ENCODE results near the gene CFAP58. TPM values are rescaled to one million over a fixed set of nuclear protein-coding genes. Genes with fewer than 3 reads are reported as not detected.

The CFAP58 gene
- total RNA-seq, 2 experiments from 2014 or later = 0.21 to 0.23 TPM

DNA sequence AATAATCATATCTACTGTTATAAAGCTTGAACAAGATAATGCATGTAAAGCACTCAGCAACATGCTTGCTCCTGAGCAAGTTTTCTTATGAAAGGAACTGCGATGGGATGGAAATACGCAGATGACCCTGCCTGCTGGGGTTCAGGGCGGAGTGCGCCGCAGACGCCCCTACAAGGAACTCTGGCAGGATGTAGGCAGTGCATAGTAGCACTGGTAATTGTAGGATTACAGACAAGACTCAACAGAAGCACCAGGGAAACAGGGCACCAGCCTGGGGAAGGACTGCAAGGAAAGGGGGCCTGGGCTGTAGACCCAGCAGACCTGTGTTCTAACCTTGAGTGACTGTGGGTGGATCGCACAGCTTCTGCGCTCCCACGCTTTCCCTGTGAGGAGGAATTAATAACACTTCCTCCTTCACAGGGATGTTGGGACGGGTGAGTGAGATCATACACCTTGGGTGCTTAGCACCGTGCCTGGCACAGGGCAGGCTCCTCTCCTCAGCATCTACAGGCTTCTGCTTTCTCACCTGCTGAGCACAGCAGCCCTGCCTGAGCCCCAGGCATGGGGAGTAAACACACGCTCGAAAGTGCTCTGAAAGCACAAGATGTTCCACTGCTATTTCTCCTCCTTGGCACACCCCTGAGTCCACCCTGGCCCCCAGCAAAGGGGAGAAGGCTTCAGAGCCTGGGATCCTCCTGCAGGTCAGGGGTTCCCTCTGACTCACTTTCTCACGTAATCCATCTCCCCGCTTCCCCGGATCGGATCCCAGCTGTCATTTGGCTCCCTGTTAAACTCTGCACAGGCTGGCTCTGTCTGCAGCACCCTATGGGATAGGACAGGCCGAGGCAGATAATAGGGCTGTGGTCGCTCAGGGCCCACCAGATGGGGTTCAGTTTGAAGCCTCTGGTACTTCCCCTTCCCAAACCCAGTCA lies 34.6 kb upstream of the CFAP58 start:
- CTCF ChIA-PET = interaction anchor here (1.4 kb wide), 1 partner anchor 20 kb away, joined by 4 read pairs; no protein-coding TSS in a partner anchor
- POLR2A ChIA-PET = no interaction called here

DNA sequence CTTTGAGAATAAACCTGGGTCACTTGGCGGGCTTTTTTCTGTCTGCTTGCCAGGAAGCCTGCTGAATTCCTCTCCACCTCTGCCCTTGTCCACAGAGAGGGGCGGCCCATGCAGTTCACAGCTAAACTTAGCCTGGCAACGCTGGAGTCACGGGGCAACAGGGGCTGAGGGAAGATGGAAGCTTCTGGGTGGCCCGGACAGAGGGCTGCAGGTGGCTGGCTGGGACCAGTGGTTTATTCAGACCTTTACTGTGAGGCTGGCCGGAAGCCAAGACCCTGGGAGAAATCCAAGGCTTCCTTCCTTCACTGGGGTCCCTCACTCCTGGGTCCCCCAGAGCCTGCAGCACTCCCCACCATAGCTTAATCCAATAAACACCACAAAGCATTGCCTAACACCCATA lies 32.4 kb upstream of the CFAP58 start:
- POLR2A ChIA-PET = interaction anchor here (0.6 to 1.1 kb wide), 2 partner anchors 17 to 52 kb away, joined by 3 to 4 read pairs; partner anchors contain the start of gene GSTO2

DNA sequence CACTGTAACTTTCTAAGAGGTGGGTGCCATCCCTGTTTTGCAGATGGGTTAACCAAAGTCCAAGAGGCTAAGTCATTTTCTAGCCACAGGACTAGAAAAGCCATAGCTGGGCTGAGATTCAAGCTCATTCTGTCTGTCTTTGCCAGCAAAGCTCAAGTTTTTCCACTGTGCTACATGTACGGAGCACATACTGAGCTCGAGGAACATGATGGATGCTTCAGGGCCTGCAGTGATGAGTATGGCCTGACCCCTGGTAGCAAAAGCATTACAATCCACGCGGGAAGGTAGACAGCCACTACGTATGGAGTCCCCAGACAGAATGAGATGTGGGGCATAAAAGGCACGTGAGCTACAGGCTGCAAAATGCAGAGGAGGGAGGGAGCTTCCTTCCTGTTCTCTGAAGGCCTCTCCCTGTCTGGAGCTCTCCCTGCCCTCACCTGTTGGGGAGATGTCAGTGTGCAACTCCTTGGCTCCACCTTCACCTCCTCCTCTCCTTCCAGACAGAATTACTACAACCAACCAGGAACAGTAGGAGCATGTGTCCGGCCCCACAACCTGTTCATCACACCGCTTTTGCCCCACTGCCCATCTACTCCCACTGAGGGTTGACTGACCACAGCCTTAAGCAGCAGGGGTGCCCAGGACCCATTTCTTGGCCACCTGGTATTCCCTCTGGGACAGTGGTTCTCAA lies 31.8 kb upstream of the CFAP58 start:
- POLR2A ChIA-PET = interaction anchor here (0.6 to 1.1 kb wide), 3 partner anchors 11 to 53 kb away, joined by 3 to 6 read pairs (median 4); partner anchors contain the start of gene GSTO2
- CTCF ChIA-PET = interaction anchor here (0.9 to 2.4 kb wide), 5 partner anchors 12 to 47 kb away, joined by 3 to 11 read pairs (median 3); partner anchors contain the start of gene CFAP58

More for the DNA sequence above, 32.4 kb upstream of the CFAP58 start:
- CTCF ChIA-PET = interaction anchor here (0.9 to 2.4 kb wide), 5 partner anchors 13 to 47 kb away, joined by 3 to 11 read pairs (median 3); partner anchors contain the start of gene CFAP58

DNA sequence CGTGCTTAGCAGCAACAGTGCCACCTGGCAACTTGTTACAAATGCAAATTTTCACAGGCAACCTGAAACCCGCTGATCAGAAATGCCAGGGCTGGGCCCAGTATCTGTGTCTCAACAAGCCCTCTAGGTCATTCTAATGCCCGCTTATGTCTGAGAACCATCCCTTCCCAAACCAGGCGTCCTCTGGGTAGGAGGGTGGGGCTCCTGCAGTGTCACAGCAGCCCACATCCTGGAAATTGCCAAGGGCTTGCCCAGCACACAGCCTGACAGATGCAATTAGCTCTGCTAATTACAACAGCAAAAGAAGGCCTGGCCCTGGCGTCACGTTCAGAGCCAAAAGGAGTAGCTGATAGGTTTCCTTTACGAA lies 31.2 kb upstream of the CFAP58 start:
- CTCF ChIA-PET = interaction anchor here (1.2 to 2.4 kb wide), 3 partner anchors 17 to 48 kb away, joined by 3 to 11 read pairs (median 5); partner anchors contain the start of gene CFAP58
- POLR2A ChIA-PET = no interaction called here

DNA sequence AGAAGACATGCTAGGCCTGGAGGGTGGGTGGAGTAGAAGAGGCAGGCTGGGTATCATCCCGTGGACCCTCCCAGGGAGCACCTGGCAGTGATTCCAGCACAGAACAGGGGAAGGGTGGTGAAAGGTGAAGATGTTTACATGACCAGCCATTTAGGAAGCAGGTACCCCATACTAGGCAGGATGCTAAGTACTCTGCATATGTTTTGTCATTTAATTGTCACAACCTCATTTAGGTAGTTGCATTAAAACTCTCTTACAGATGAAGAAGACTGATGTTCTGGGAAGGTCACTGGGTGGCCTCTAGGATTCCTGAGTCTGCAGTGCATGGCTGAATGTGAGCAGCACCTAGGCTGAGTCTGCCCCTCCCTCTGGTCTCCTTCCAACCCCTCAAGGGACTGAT lies 30.5 kb upstream of the CFAP58 start:
- POLR2A ChIA-PET = no interaction called here
- CTCF ChIA-PET = interaction anchor here (0.6 to 2.4 kb wide), 3 partner anchors 15 to 147 kb away, joined by 3 to 11 read pairs (median 4); partner anchors contain the start of gene ITPRIP

DNA sequence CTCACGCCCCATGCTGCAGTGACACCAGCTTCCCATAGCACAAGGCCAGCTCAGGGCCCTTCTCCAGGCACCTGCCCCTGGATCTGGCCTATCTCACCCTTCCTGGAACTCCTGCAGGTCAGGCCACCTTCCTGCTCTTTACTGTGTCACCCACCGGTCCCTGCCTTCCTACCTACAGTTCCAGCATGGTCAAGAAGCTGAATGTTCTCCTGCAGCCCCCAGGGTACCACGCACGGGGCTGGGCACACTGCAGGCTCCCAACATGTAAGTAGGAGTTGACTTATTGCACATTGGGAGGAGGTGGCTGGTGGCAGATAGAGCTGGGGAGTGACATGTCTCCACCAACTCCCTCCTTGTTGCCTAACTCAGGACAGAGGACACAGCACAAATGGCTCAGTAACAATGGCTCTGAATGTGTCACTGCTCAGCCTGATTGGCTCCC lies 29.9 kb upstream of the CFAP58 start:
- ChIA-PET CTCF (interaction anchor here (0.6 to 1.6 kb wide), 3 partner anchors 14 to 146 kb away, joined by 3 to 4 read pairs (median 4); partner anchors contain the start of gene ITPRIP), POLR2A (no interaction called here)

DNA sequence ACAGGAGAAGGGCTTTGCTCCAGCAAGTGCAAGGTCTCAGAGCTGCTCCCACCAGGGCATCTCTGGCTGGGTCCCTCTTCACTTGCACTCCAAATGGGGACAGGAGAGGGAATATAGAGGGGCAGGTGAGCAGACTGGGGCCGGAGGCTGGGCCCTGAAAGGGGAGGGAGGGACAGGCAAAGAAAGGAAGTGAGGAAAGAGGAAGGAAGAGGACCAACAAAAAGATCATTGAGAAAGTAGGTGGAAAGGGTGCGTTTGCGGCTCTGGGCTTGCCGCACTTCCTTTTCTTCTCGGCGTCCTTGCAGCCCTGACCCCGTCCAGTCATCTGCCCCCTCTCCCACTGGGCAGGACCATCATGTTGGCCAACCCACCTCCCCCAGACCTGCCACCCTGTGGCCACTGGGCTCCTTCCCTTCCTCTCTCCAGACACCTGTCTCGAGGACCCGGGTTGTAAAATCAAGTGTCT lies 29.4 kb upstream of the CFAP58 start:
- CTCF ChIA-PET = interaction anchor here (1.4 to 1.6 kb wide), 2 partner anchors 14 to 15 kb away, joined by 3 to 4 read pairs; partner anchors contain the start of gene ITPRIP
- POLR2A ChIA-PET = no interaction called here

DNA sequence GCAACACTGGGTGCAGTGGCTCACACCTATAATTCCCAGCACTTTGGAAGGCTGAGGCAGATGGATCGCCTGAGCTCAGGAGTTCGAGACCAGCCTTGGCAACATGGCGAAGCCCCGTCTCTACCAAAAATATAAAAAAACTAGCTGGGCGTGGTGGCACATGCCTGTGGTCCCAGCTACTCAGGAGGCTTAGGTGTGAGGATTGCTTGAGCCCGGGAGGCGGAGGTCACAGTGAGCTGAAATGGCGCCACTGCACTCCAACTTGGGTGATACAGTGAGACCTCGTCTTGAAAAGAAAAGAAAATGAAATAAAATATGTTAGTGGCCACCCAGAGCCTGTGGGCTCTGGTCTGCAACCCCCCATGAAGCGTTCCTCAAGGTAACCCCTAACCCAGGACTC lies 28.7 kb upstream of the CFAP58 start:
- ChIA-PET CTCF (interaction anchor here (1.6 kb wide), 1 partner anchor 14 kb away, joined by 4 read pairs; no protein-coding TSS in a partner anchor), POLR2A (no interaction called here)

DNA sequence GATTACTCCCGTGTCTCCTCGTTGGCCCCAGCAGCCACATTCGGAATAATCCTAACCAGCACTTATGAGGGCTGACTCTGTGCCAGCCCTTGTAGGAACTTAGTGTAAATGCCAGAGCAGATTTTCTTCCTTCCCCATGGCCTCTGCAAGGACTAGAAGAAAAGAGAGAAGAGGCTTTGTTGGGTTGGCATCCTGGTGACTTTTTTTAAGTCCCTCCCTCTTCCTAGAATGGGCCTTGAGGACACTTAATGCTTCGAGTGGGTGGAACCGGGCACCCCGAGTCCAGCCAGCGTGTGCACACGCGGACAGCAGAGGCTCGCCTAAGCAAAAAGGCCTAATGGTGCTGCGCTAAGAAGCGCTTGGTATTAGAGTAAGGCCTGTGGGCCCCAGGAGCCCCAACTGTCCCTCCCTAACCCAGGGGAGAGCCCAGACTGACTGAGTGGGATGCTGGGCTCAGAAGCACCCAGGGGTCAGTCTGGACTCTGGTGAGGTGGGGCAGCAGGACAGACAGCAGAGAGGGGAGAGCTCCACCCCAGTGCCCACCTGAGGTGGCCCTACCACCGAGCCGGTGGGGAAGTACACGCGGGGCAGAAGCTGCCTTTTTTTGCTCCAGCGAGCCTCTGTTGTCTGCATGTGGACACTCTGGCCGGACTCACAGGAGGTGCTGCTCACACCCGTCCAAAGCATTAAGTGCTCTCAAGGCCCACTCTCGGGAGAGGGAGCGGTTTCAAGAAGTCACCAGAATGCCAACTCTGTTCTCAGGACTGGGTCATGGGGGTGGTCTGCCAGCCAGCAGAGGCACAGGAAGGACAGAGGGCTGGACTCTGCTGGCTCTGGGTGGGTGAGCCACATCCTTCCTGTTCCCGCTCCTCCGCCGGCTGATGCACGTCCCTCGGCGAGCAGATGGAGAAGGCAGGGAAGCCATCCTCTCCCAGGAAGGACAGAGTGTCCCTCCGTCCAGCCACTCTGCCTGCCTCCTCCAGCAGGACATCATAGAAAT lies 27.9 kb upstream of the CFAP58 start:
- ChIA-PET POLR2A (no interaction called here), CTCF (interaction anchor here (3.4 kb wide), 1 partner anchor 20 kb away, joined by 13 read pairs; no protein-coding TSS in a partner anchor)

DNA sequence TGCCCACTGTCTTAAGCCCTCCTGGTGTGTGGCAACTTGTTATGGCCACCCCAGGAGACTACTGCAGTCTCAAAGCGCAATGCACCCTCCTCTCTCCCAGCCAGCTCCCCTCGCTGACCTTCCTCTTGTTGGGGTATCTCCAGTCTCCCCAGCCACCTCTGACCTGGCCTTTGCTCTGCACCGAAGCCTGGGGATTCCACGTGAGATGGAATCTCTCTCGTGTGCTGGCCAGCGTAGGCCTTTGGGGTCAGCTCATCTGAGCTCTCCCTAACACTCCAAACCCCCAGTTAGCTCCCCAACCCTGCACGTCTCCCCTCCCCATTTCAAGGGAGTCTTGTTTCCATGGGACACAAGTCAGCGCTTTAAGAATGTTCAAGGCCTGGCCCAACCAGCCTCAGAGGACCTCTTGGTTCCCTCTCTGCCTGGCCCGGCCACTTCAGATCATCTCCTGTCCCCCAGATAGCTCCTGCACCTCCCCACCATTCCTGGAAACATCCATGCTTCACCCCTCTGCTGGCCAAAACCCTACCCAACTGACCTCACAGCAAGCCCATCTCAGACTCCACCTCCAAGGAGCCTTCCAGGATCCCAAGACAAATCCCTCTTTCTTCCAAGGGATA lies 26.5 kb upstream of the CFAP58 start:
- ChIA-PET POLR2A (no interaction called here), CTCF (interaction anchor here (2.4 to 3.4 kb wide), 2 partner anchors 22 to 35 kb away, joined by 9 to 13 read pairs; no protein-coding TSS in a partner anchor)

DNA sequence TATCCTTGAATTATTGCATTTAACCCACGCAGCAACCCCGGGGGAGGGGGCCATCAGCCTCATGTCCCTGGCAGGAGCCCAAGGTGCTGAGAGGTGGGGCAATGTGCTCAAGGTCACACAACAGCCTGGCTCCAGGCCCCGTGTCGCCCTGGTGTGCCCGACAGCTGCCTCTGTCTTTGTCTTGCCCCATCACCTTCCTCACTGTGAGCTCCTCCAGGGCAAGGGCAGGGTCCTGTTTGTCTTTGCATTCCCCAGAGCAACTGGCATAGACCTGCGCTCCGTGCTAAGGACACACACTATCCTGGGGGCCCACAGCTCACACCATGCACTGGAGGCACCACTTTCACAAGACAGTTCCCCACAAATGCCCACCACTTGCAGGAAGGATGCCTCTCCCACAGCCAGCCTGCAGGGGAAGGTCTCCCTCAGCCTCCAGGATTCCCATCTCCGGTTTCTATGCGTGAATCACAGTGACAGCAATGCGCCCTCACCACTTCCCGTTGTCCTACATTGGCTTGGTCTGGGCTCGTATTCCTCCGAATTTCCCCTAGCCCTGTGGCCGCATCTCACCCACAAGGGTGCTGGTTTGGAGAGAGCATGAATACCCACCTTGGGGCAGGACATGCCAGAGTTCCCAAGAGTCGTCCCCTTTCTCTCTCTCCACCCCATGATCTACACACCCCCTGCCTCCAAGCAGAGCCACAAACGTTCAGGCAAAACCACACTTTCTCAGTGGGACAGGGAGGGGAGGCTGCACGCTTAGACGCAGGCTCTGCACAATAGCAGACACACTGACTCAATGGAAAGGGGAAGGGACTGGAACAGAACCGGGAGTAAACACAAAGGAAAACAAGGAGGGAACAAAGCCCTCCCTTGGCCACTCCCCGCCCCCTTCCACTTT lies 25.6 kb upstream of the CFAP58 start:
- CTCF ChIA-PET = interaction anchor here (0.8 to 3.4 kb wide), 6 partner anchors 10 to 53 kb away, joined by 3 to 13 read pairs (median 6); partner anchors contain the start of genes CFAP58 and ITPRIP
- POLR2A ChIA-PET = interaction anchor here (2.7 kb wide), 1 partner anchor 10 kb away, joined by 21 read pairs; the partner anchor contains the start of gene ITPRIP

DNA sequence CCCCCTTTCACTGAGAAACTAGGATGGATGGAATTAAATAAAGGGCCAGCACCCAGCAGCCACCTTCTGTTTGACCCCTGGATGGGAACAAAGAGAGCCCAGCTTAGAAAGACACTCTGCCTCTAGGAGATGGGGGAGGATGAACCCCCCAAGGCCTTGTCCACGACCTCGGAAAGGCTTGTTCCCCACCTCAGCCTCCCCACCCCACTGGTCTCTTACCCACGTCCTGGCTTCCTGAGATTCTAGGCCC lies 25.1 kb upstream of the CFAP58 start:
- CTCF ChIA-PET = interaction anchor here (0.8 to 3.4 kb wide), 7 partner anchors 10 to 54 kb away, joined by 3 to 13 read pairs (median 6); partner anchors contain the start of genes CFAP58 and ITPRIP
- POLR2A ChIA-PET = interaction anchor here (2.7 kb wide), 1 partner anchor 10 kb away, joined by 21 read pairs; the partner anchor contains the start of gene ITPRIP

DNA sequence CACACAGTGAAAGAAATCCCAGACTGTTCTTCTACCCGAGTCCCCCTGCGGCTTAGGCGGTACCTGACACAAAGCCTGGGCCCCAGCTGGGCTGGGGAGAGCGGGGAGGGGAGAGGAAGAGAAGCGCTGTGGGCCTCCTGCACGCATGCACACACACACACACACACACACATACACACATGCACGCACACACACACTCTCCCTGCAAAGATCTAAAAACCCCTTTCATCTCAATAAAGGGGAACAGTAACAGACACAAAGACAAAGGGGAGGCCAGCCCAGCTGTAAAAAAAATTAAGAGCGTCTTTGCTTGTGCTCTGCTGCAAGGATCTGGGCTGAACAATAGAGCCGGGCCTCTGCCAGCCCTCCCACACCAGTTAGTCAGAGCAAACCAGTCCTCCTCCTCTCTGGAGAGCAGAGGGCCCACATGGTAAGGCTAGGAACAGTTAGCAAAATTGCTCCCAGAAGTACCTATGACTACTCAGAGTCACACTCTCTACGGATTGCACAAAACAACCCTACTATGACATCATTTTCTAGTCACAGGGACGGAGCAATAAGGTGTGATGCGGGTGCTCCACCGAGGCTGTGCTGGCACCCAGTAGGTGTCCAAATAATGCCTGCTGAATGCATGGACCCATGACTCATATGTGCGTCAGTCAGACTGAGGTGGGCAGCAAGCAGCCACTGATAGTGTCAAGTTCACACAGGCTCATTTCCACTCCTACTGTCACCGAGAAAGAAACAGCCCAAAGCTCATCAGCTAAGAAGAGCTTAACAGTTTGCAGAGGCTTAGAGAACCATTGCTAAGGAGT lies 24.5 kb upstream of the CFAP58 start:
- ChIA-PET POLR2A (interaction anchor here (1.0 to 2.7 kb wide), 2 partner anchors 9 to 60 kb away, joined by 3 to 21 read pairs; partner anchors contain the start of genes GSTO2 and ITPRIP), CTCF (interaction anchor here (0.7 to 3.4 kb wide), 10 partner anchors 9 to 55 kb away, joined by 3 to 13 read pairs (median 6); partner anchors contain the start of genes CFAP58 and ITPRIP)

DNA sequence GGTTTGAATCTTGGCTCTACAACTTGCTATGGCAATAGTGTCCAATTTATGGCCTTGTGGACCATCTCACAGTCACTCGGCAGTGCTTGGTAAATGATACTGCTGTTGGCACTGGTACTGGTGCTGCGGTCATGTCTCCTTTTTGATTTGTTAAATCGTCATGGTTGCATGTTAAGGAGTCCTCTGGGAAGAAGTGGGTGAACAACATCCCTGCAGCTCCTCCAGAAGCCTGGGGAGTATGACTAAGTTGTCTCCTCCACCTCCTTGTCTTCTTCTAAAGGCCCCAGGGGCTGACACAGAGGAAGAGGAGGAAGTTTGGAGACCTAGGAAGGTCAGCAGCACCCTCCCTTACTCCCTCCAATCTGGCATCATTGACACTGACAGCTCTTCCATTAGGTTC lies 23.9 kb upstream of the CFAP58 start:
- ChIA-PET CTCF (interaction anchor here (0.7 to 3.4 kb wide), 13 partner anchors 9 to 55 kb away, joined by 3 to 13 read pairs (median 5); partner anchors contain the start of genes CFAP58 and ITPRIP), POLR2A (interaction anchor here (1.0 to 2.7 kb wide), 2 partner anchors 9 to 61 kb away, joined by 3 to 21 read pairs; partner anchors contain the start of genes GSTO2 and ITPRIP)

Data from activated CD8-positive, alpha-beta memory T cell treated with anti-CD3 and anti-CD28 coated beads for 36 hours (primary cell).